K562 (cell line): ENCODE measurements around the gene LRRC27. TPM values are rescaled to one million over a fixed set of nuclear protein-coding genes. Genes with fewer than 3 reads are reported as not detected.

Source experiments
- ATAC-seq: fragments of 200-7000 bp; cut with Tn5 transposase; 3 replicates; pipeline ENCODE4 v1.9.1; 2020; ENCODE audit warnings: moderate library complexity
- BruUV-seq: library from RNA; stranded (reverse); fragments of 400-500 nt; replicated peaks from 2 replicates; lab custom pipeline; 2021; lab: Mats Ljungman, UMichigan
- CTCF ChIA-PET: fragments of 300-600 bp; formaldehyde crosslinking; extraction: SDS; loops from one replicate; lab custom pipeline; 2021; ENCODE audit warnings: low intra/inter-chr PET ratio; lab: Yijun Ruan, JAX
- POLR2A ChIA-PET: fragments of 300-600, 350-650 bp; sonication (Branson Sonifier 250); formaldehyde crosslinking; extraction: SDS; loops from one replicate; lab custom pipeline; 2021; ENCODE audit warnings: antibody characterized with exemption, inconsistent platforms; lab: Yijun Ruan, JAX
- DNase-seq, 4 experiments: peaks; one replicate each; pipeline versions ENCODE4 v3.0.0 to v3.0.0-alpha.2; 2011 to 2018; ENCODE audit warnings: low spot score in 3 of 4, mixed read lengths in 3 of 4; ENCODE audit errors: extremely low read depth in 1 of 4
- FAIRE-seq: peaks from 2 replicates; lab custom pipeline; 2011; peaks lifted over from hg19 to GRCh38; lab: Jason Lieb, UNC
- H2AFZ ChIP-seq: 2 replicates; pipeline ENCODE4 v1.6.0; 2011; ENCODE audit warnings: low read depth, low read length, control low read depth, inconsistent platforms
- H3K27ac ChIP-seq: fragments of 200-600 bp; 3 replicates; pipeline ENCODE4 v1.8.0; 2011; ENCODE audit warnings: low read depth, mild to moderate bottlenecking, control low read depth, inconsistent platforms, low read length, moderate library complexity, mixed read lengths; ENCODE audit errors: extremely low read depth
- H3K27me3 ChIP-seq, 2 experiments: fragments of 300-600 bp in 1 of 2; 2 replicates in 1 of 2; 3 replicates in 1 of 2; pipeline versions ENCODE4 v1.6.0 to v1.8.0; 2011; ENCODE audit warnings: inconsistent platforms in 2 of 2, low read length in 2 of 2, mild to moderate bottlenecking in 1 of 2, mixed read lengths in 1 of 2, moderate library complexity in 1 of 2; ENCODE audit not compliant: control insufficient read depth in 2 of 2, insufficient read depth in 2 of 2
- H3K36me3 ChIP-seq: fragments of 300-600 bp; 3 replicates; pipeline ENCODE4 v1.8.0; 2011; ENCODE audit warnings: mild to moderate bottlenecking, low read length, inconsistent platforms; ENCODE audit not compliant: control insufficient read depth, insufficient read depth
- H3K4me1 ChIP-seq, 2 experiments: fragments of 200-600 bp in 1 of 2; replicated peaks in 1 of 2; 2 replicates in 1 of 2; 3 replicates in 1 of 2; pipeline versions ENCODE4 v1.5.1 to v1.8.0; 2011; ENCODE audit warnings: inconsistent platforms in 2 of 2, low read length in 2 of 2, mild to moderate bottlenecking in 1 of 2, mixed read lengths in 1 of 2, moderate library complexity in 1 of 2; ENCODE audit not compliant: control insufficient read depth in 2 of 2, insufficient read depth in 2 of 2
- H3K4me2 ChIP-seq: 2 replicates; pipeline ENCODE4 v1.6.1; 2011; ENCODE audit warnings: low read length, control low read depth, inconsistent platforms, mixed read lengths; ENCODE audit not compliant: insufficient read depth
- H3K4me3 ChIP-seq: fragments of 200-600 bp; sonication (generic), shearing (Covaris generic); 2 replicates; pipeline ENCODE4 v1.5.1; 2016; ENCODE audit warnings: control low read depth, inconsistent platforms
- H3K79me2 ChIP-seq: fragments of 200-600 bp; 3 replicates; pipeline ENCODE4 v1.8.0; 2011; ENCODE audit warnings: low read length, inconsistent platforms; ENCODE audit not compliant: control insufficient read depth, insufficient read depth
- H3K9ac ChIP-seq, 2 experiments: 2 replicates each; pipeline versions ENCODE4 v1.6.0 to v1.6.1; 2011; ENCODE audit warnings: low read depth in 2 of 2, low read length in 2 of 2, control low read depth in 1 of 2, inconsistent platforms in 1 of 2, mild to moderate bottlenecking in 1 of 2, mixed read lengths in 1 of 2; ENCODE audit not compliant: insufficient read depth in 1 of 2
- H3K9me1 ChIP-seq: one replicate; pipeline ENCODE4 v1.6.0; 2011; ENCODE audit warnings: inconsistent platforms, mild to moderate bottlenecking, low read length, moderate library complexity; ENCODE audit not compliant: control insufficient read depth, insufficient read depth
- H3K9me3 ChIP-seq: replicated peaks from 2 replicates; pipeline ENCODE4 v1.5.1; 2011; ENCODE audit warnings: low read depth, low read length, inconsistent platforms; ENCODE audit not compliant: control insufficient read depth, insufficient read depth
- H4K20me1 ChIP-seq: replicated peaks from 2 replicates; pipeline ENCODE4 v1.6.1; 2011; ENCODE audit warnings: low read length, inconsistent platforms, mixed read lengths; ENCODE audit not compliant: control insufficient read depth, insufficient read depth
- CEBPG ChIP-seq, 3 experiments: fragments of 200-800 bp in 1 of 3; sonication (Bioruptor generic) in 1 of 3; sonication (generic) in 1 of 3; formaldehyde crosslinking in 1 of 3; IDR thresholded peaks in 2 of 3; conservative IDR thresholded peaks in 1 of 3; 2 replicates each; pipeline versions ENCODE4 v1.6.1 to v1.8.0; 2016 to 2022; ENCODE audit warnings: missing compliant biosample characterization in 2 of 3, missing genetic modification characterization in 2 of 3, mild to moderate bottlenecking in 1 of 3, missing genetic modification reagents in 1 of 3
- CREB3 ChIP-seq: fragments of 450-650 bp; conservative IDR thresholded peaks from 2 replicates; pipeline ENCODE4 v1.6.1; 2016; ENCODE audit warnings: missing genetic modification characterization, low read depth, mild to moderate bottlenecking, missing compliant biosample characterization, moderate library complexity
- ELK3 ChIP-seq: fragments of 450-650 bp; formaldehyde crosslinking; IDR thresholded peaks from 2 replicates; pipeline ENCODE4 v1.4.0; 2020; ENCODE audit warnings: mild to moderate bottlenecking
- FOXP1 ChIP-seq: sonication (generic); formaldehyde crosslinking; IDR thresholded peaks from 2 replicates; pipeline ENCODE4 v1.8.0; 2022; ENCODE audit warnings: mild to moderate bottlenecking, missing genetic modification reagents
- HCFC1 ChIP-seq: IDR thresholded peaks from 2 replicates; pipeline ENCODE4 v1.6.1; 2012; ENCODE audit warnings: low read depth, low read length, improper control_type of control experiment
- KDM1A ChIP-seq, 2 experiments: fragments of 450-650 bp; IDR thresholded peaks; 2 replicates each; pipeline ENCODE4 v1.6.1; 2016; ENCODE audit warnings: mild to moderate bottlenecking in 2 of 2
- MLLT1 ChIP-seq, 2 experiments: fragments of 450-650 bp; IDR thresholded peaks; 2 replicates each; pipeline ENCODE4 v1.6.1; 2016
- MTA1 ChIP-seq: fragments of 450-650 bp; IDR thresholded peaks from 2 replicates; pipeline ENCODE4 v1.6.1; 2017; ENCODE audit warnings: borderline replicate concordance
- NFIC ChIP-seq: fragments of 450-650 bp; IDR thresholded peaks from 2 replicates; pipeline ENCODE4 v1.6.1; 2017; ENCODE audit warnings: mild to moderate bottlenecking, inconsistent platforms
- NKRF ChIP-seq: fragments of 450-650 bp; IDR thresholded peaks from 2 replicates; pipeline ENCODE4 v1.6.1; 2016; ENCODE audit warnings: borderline replicate concordance
- PTTG1 ChIP-seq: fragments of 450-650 bp; IDR thresholded peaks from 2 replicates; pipeline ENCODE4 v1.6.1; 2016; ENCODE audit warnings: low read depth, mild to moderate bottlenecking, missing genetic modification characterization, missing compliant biosample characterization
- RBM22 ChIP-seq: fragments of 200-400 bp; formaldehyde crosslinking; IDR thresholded peaks from 2 replicates; pipeline ENCODE4 v1.6.1; 2018; ENCODE audit warnings: low read length, low read depth; ENCODE audit not compliant: poor library complexity, severe bottlenecking
- RHOXF2B ChIP-seq: fragments of 250-450 bp; sonication (Bioruptor Pico); conservative IDR thresholded peaks from 2 replicates; pipeline ENCODE4 v1.5.1; 2021
- ZNF274 ChIP-seq: IDR thresholded peaks from 2 replicates; pipeline ENCODE4 v1.6.1; 2011; ENCODE audit warnings: low read depth, mild to moderate bottlenecking, low read length, moderate library complexity, borderline replicate concordance
- WGBS: fragments of 100-300 bp; shearing (Covaris generic); methylation state at CpG from one replicate; pipeline ENCODE4 v1.1.6; 2016; ENCODE audit warnings: low coverage, mixed read lengths; ENCODE audit not compliant: insufficient coverage; ENCODE audit errors: missing lambda C conversion rate; 5-methylcytosine and 5-hydroxymethylcytosine counted together
- in situ Hi-C: fragments of 300-500 bp; cut with MboI; formaldehyde crosslinking; loops from 4 replicates; pipeline ENCODE4 v1.15.0; 2018; ENCODE audit warnings: inconsistent platforms, mixed read lengths
- intact Hi-C: fragments of 100-400 bp; cut with micrococcal nuclease; formaldehyde crosslinking; loops from 2 replicates; pipeline ENCODE4 v1.14.2; 2022
- polyA plus RNA-seq, 8 experiments: library from polyadenylated mRNA; depleted of rRNA in 4 of 8; stranded (reverse) in 5 of 8; unstranded in 3 of 8; fragments of >200 nt; fragmentation: Nextera tagmentation in 2 of 8; fragmentation: Illumina TruSeq in 1 of 8; extraction: Ambion mirVana in 2 of 8; extraction: Trizol in 1 of 8; gene quantifications; 2 replicates each; pipeline versions ENCODE4 v1.2.1 to v1.2.3, GENCODE V29; 2011 to 2014; ENCODE audit warnings: inconsistent platforms in 1 of 8, missing spikeins in 1 of 8
- total RNA-seq, 7 experiments: library from RNA; depleted of rRNA in 6 of 7; stranded (reverse); fragments of >200 nt in 6 of 7; fragmentation: Illumina TruSeq in 2 of 7; extraction: Trizol in 2 of 7; gene quantifications; 2 replicates each; pipeline versions ENCODE4 v1.2.1 to v1.2.3, GENCODE V29; 2011 to 2021; ENCODE audit warnings: low replicate concordance in 1 of 7

The LRRC27 gene
- total and polyA plus RNA-seq, 9 of the 15 experiments (the other 6 are each of a cell fraction or from before 2014, with no cell fraction given), result 0.10 to 2.7 (median 1.4) TPM

GRCh38 chr10:132366006-132366405 lies 34.0 kb downstream of the LRRC27 start:
- H3K4me2 ChIP-seq, result no peak overlapping the region
- no peaks in the 10 kb centered on the region; the same call in 1 of the 2 replicates for H3K9me3 ChIP-seq
- no peaks in the 10 kb centered on the region for H3K9me1 ChIP-seq
- in situ Hi-C loops (no loop called here), intact Hi-C loops (no loop called here)
- peaks cover 12 to 27% of the 10 kb centered on the region in 2 experiments; a peak in 3 of 5 replicates for H3K27me3 ChIP-seq
- H3K4me3 ChIP-seq, result no peak overlapping the region
- POLR2A ChIA-PET, result no interaction called here
- H3K79me2 ChIP-seq, result no peaks in the 10 kb centered on the region
- FAIRE-seq, result no peak
- H2AFZ ChIP-seq, result no peak overlapping the region
- H4K20me1 ChIP-seq, result no peaks in the 10 kb centered on the region
- no peak for DNase-seq
- H3K4me1 ChIP-seq, result peaks cover 0 to 5% of the 10 kb centered on the region in 2 experiments; a peak in 1 of 5 replicates
- CTCF ChIA-PET, result no interaction called here
- BruUV-seq, result no TSS peak
- 20% methylated on average over 4 of the region's 8 CpGs for WGBS
- no peaks in the 10 kb centered on the region for H3K36me3 ChIP-seq
- no peak overlapping the region for H3K9ac ChIP-seq
- H3K27ac ChIP-seq, result no peak overlapping the region
- ATAC-seq, result no peak
- no peak for TF ChIP-seq HCFC1
- no peak for TF ChIP-seq ZNF274
- no peak for TF ChIP-seq PTTG1
- no peak for TF ChIP-seq RHOXF2B (CRISPR knock-in tag)
- TF ChIP-seq CREB3 (tag), result no peak
- no peak for TF ChIP-seq NKRF
- TF ChIP-seq CEBPG (CRISPR knock-in tag; IDR thresholded peaks at IDR 0.05), result no peak
- TF ChIP-seq CEBPG (tag; conservative IDR thresholded peaks at IDR 0.05 in 1 of 2, IDR thresholded peaks at IDR 0.05 in 1 of 2), result no peak
- TF ChIP-seq MLLT1 (IDR thresholded peaks at IDR 0.05), result no peak
- no peak for TF ChIP-seq FOXP1
- no peak for TF ChIP-seq KDM1A (IDR thresholded peaks at IDR 0.05)
- no peak for TF ChIP-seq NFIC
- no peak for TF ChIP-seq MTA1
- no peak for TF ChIP-seq ELK3 (CRISPR knock-in tag)
- TF ChIP-seq RBM22, result no peak
